ENCODE data around the gene STARD10.

DNA sequence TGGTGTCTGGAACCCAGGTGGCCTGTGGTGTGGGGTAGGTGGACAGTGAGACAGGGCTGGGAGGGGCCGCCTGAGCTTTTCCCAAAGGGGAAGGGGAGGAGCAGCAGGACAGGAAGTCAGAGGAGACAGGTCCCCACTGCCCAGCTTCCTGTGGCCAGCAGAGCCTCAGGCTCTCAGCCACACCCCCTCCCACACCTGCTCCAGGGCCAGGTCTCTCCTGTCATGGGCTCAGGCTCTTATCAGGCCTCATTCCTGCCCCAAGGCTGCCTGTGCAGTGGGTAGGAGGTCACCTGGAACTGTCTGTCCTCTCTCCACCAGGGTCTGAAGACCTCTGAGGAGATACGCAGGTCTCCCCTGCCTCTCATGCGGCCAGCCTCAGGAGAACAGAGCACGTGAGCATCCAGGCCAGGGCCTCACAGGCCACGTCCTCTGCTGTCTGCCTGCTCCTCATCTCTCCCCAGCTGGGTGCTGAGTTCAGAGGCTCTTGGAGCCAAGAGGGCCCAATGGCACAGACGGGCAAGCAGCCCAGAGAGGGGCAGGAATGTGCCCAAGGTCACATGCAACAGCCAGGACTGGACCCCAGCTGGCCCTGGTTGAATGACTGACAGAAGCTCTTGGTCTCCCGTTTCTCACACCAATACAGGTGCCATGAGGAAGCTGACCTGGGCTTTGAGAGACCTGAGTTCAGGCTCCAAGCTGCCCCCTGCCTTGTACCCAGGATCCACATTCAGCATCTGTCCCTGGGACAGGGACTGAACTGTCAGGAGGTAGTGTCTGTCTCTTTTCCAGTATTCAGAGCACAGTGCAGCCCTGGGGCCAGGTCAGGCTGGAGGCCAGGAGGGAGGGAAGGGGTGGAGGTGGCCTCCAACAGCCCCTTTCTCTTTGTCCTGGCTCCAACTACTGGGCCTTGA lies 16.7 kb downstream of the STARD10 start:
- TF ChIP-seq, protein P1, sequence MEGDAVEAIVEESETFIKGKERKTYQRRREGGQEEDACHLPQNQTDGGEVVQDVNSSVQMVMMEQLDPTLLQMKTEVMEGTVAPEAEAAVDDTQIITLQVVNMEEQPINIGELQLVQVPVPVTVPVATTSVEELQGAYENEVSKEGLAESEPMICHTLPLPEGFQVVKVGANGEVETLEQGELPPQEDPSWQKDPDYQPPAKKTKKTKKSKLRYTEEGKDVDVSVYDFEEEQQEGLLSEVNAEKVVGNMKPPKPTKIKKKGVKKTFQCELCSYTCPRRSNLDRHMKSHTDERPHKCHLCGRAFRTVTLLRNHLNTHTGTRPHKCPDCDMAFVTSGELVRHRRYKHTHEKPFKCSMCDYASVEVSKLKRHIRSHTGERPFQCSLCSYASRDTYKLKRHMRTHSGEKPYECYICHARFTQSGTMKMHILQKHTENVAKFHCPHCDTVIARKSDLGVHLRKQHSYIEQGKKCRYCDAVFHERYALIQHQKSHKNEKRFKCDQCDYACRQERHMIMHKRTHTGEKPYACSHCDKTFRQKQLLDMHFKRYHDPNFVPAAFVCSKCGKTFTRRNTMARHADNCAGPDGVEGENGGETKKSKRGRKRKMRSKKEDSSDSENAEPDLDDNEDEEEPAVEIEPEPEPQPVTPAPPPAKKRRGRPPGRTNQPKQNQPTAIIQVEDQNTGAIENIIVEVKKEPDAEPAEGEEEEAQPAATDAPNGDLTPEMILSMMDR (IDR thresholded peaks at IDR 0.05; ENCODE audit: low read depth, low read length) = no peak
- no peak for TF ChIP-seq EZH2phosphoT487 (IDR thresholded peaks at IDR 0.05; ENCODE audit: low read depth)
